NCI-H510A treated with DMSO at 0.1 percent for 48 hours (cell line): ENCODE measurements around the gene DNAH17.
"Not testable (repeated sequence)": the region's sequence is repeated elsewhere in the genome, so short reads cannot be mapped to it uniquely, and the experiment has no call there.

Experiments used
- DNase-seq: peaks from one replicate; lab custom pipeline; 2025; lab: John Stamatoyannopoulos, UW

Gene DNAH17

GRCh38 chr17:78523934-78524655 is 53.1 kb downstream of the DNAH17 start:
- DNase-seq: no peak

GRCh38 chr17:78522031-78522809 is 55.0 kb downstream of the DNAH17 start:
- DNase-seq: no peak

GRCh38 chr17:78517421-78517820 is 59.8 kb downstream of the DNAH17 start:
- DNase-seq: no peak

GRCh38 chr17:78515480-78515879 is 61.7 kb downstream of the DNAH17 start:
- DNase-seq: no peak

GRCh38 chr17:78514521-78514920 is 62.7 kb downstream of the DNAH17 start:
- DNase-seq: no peak

- DNase-seq: no peak
These were observed 64.2 kb downstream of the DNAH17 start for GRCh38 chr17:78512976-78513375.

- no peak for DNase-seq
These were observed 66.8 kb downstream of the DNAH17 start for GRCh38 chr17:78510141-78511075.

- no peak for DNase-seq
These were observed 69.7 kb downstream of the DNAH17 start for GRCh38 chr17:78507526-78507925.

- no peak for DNase-seq
These were observed 70.5 kb downstream of the DNAH17 start for GRCh38 chr17:78506454-78507309.

- no peak for DNase-seq
These were observed 72.9 kb downstream of the DNAH17 start for GRCh38 chr17:78504156-78504925.

GRCh38 chr17:78503388-78503787 is 73.8 kb downstream of the DNAH17 start:
- not testable (repeated sequence) for DNase-seq

GRCh38 chr17:78502611-78503148 is 74.5 kb downstream of the DNAH17 start:
- no peak for DNase-seq

GRCh38 chr17:78501241-78502036 is 75.8 kb downstream of the DNAH17 start:
- no peak for DNase-seq

- no peak for DNase-seq
These were observed 76.4 kb downstream of the DNAH17 start for GRCh38 chr17:78500806-78501205.

- no peak for DNase-seq
These were observed 77.3 kb downstream of the DNAH17 start for GRCh38 chr17:78499715-78500540.

GRCh38 chr17:78498848-78499247 is 78.3 kb downstream of the DNAH17 start:
- DNase-seq: no peak

- peak; percentile 87 for DNase-seq
These were observed 80.1 kb downstream of the DNAH17 start for GRCh38 chr17:78497115-78497540.

- no peak for DNase-seq
These were observed 80.9 kb downstream of the DNAH17 start for GRCh38 chr17:78496311-78496710.
